ELR (cell line): ENCODE results near the gene RPL12.

Experiments
- DNase-seq: peaks from one replicate; pipeline ENCODE4 v3.0.0-alpha.2; 2015; ENCODE audit warnings: low read depth

RPL12 gene

GRCh38 chr9:127450830-127451607 lies at the start of gene RPL12, which contains the start of gene LRSAM1:
RPL12 (minus strand) TSS chr9:127451406; CDS start chr9:127451317, 89 bp downstream.
LRSAM1 (plus strand) TSS chr9:127451510; CDS start chr9:127454528, 3,018 bp downstream.
- peak; percentile 97 for DNase-seq

- no peak for DNase-seq
These were observed 49.7 kb upstream of the RPL12 start for GRCh38 chr9:127500862-127501261.

GRCh38 chr9:127500399-127500798 lies 49.2 kb upstream of the RPL12 start:
- DNase-seq = no peak

GRCh38 chr9:127498298-127498697 lies 47.1 kb upstream of the RPL12 start:
- no peak for DNase-seq

- no peak for DNase-seq
These were observed 46.6 kb upstream of the RPL12 start for GRCh38 chr9:127497656-127498290.

- no peak for DNase-seq
These were observed 45.8 kb upstream of the RPL12 start for GRCh38 chr9:127496974-127497373.

GRCh38 chr9:127495884-127496555 lies 44.8 kb upstream of the RPL12 start:
- DNase-seq = no peak

GRCh38 chr9:127494304-127494702 lies 43.1 kb upstream of the RPL12 start:
- no peak for DNase-seq

GRCh38 chr9:127493592-127494303 lies 42.5 kb upstream of the RPL12 start:
- DNase-seq = no peak

GRCh38 chr9:127492616-127493015 lies 41.4 kb upstream of the RPL12 start:
- no peak for DNase-seq

- no peak for DNase-seq
These were observed 40.3 kb upstream of the RPL12 start for GRCh38 chr9:127491516-127491915.

- DNase-seq = no peak
These were observed 39.5 kb upstream of the RPL12 start for GRCh38 chr9:127490535-127491230.

GRCh38 chr9:127489471-127490115 lies 38.4 kb upstream of the RPL12 start:
- DNase-seq = no peak

- no peak for DNase-seq
These were observed 37.7 kb upstream of the RPL12 start for GRCh38 chr9:127488946-127489345.

GRCh38 chr9:127485995-127486394 lies 34.8 kb upstream of the RPL12 start:
- DNase-seq = no peak

- DNase-seq = no peak
These were observed 31.5 kb upstream of the RPL12 start for GRCh38 chr9:127482662-127483061.

GRCh38 chr9:127479507-127480081 lies 28.4 kb upstream of the RPL12 start:
- no peak for DNase-seq

- DNase-seq = no peak
These were observed 23.4 kb upstream of the RPL12 start for GRCh38 chr9:127474592-127474991.

- DNase-seq = no peak
These were observed 22.7 kb upstream of the RPL12 start for GRCh38 chr9:127473932-127474331.

- no peak for DNase-seq
These were observed 22.3 kb upstream of the RPL12 start for GRCh38 chr9:127473501-127473900.

- DNase-seq = no peak
These were observed 19.5 kb upstream of the RPL12 start for GRCh38 chr9:127470662-127471061.
